Stimulated activated effector memory CD8-positive, alpha-beta T cell treated with anti-CD3 and anti-CD28 coated beads, Interleukin-12 subunit alpha, Interleukin-12 subunit beta, amount 100 ng/mL, for 72 hours (primary cell): ENCODE measurements around the gene KIF19.

Experiments
- ATAC-seq: fragments of 150-1000 bp; cut with Tn5 transposase; 2 replicates; pipeline ENCODE4 v1.10.0; 2021
- DNase-seq, 2 donors: peaks; one replicate each; pipeline ENCODE4 v3.0.0; 2021 to 2022; ENCODE audit warnings: low spot score in 2 of 2
- H3K27ac Mint-ChIP-seq: one replicate; pipeline ENCODE4 v1.8.0; 2022; ENCODE audit warnings: mild to moderate bottlenecking, mixed read lengths
- H3K36me3 Mint-ChIP-seq: one replicate; pipeline ENCODE4 v1.8.0; 2022; ENCODE audit warnings: mild to moderate bottlenecking, mixed read lengths
- H3K4me1 Mint-ChIP-seq: one replicate; pipeline ENCODE4 v1.8.0; 2022; ENCODE audit warnings: mixed read lengths
- H3K4me3 Mint-ChIP-seq: one replicate; pipeline ENCODE4 v1.8.0; 2022; ENCODE audit warnings: mild to moderate bottlenecking, mixed read lengths
- H3K9me3 Mint-ChIP-seq: one replicate; pipeline ENCODE4 v1.8.0; 2022; ENCODE audit warnings: mixed read lengths

KIF19 gene

GRCh38 chr17:74343526-74344284, 17.7 kb downstream of the KIF19 start:
- ATAC-seq, result no peak
- no peak overlapping the region for H3K27ac Mint-ChIP-seq
- DNase-seq, result no peak
- no peaks in the 10 kb centered on the region for H3K36me3 Mint-ChIP-seq
- no peaks in the 10 kb centered on the region for H3K4me1 Mint-ChIP-seq
- H3K9me3 Mint-ChIP-seq, result no peaks in the 10 kb centered on the region
- no peak overlapping the region for H3K4me3 Mint-ChIP-seq

- H3K36me3 Mint-ChIP-seq, result no peaks in the 10 kb centered on the region
- ATAC-seq (no peak), DNase-seq (no peak)
- H3K9me3 Mint-ChIP-seq, result no peaks in the 10 kb centered on the region
- peak overlapping the region; percentile 54 for H3K27ac Mint-ChIP-seq
- H3K4me3 Mint-ChIP-seq, result no peak overlapping the region
- H3K4me1 Mint-ChIP-seq, result no peaks in the 10 kb centered on the region
Observed at GRCh38 chr17:74344658-74345057, 18.6 kb downstream of the KIF19 start.

- H3K9me3 Mint-ChIP-seq, result no peaks in the 10 kb centered on the region
- DNase-seq, result no peak
- no peaks in the 10 kb centered on the region for H3K36me3 Mint-ChIP-seq
- no peak for ATAC-seq
- no peaks in the 10 kb centered on the region for H3K4me1 Mint-ChIP-seq
- peak overlapping the region; percentile 54 for H3K27ac Mint-ChIP-seq
- H3K4me3 Mint-ChIP-seq, result no peak overlapping the region
Observed at GRCh38 chr17:74345433-74346241, 19.6 kb downstream of the KIF19 start.

- Mint-ChIP-seq H3K27ac (no peak overlapping the region), H3K4me3 (no peak overlapping the region), H3K4me1 (no peaks in the 10 kb centered on the region), H3K9me3 (no peaks in the 10 kb centered on the region), H3K36me3 (no peaks in the 10 kb centered on the region)
- DNase-seq (no peak), ATAC-seq (no peak)
Observed at GRCh38 chr17:74347646-74348045, 21.6 kb downstream of the KIF19 start.

- H3K36me3 Mint-ChIP-seq, result no peaks in the 10 kb centered on the region
- ATAC-seq (no peak), DNase-seq (no peak)
- H3K27ac Mint-ChIP-seq, result no peak overlapping the region
- H3K4me3 Mint-ChIP-seq, result no peak overlapping the region
- no peaks in the 10 kb centered on the region for H3K9me3 Mint-ChIP-seq
- peaks cover 11% of the 10 kb centered on the region for H3K4me1 Mint-ChIP-seq
Observed at GRCh38 chr17:74349120-74349519, 23.1 kb downstream of the KIF19 start.

GRCh38 chr17:74350486-74350885, 24.5 kb downstream of the KIF19 start:
- Mint-ChIP-seq H3K27ac (no peak overlapping the region), H3K36me3 (no peaks in the 10 kb centered on the region), H3K9me3 (no peaks in the 10 kb centered on the region), H3K4me1 (peaks cover 19% of the 10 kb centered on the region), H3K4me3 (no peak overlapping the region)
- ATAC-seq, result no peak
- DNase-seq, result no peak

GRCh38 chr17:74351552-74352210, 25.7 kb downstream of the KIF19 start:
- DNase-seq (no peak), ATAC-seq (no peak)
- H3K27ac Mint-ChIP-seq, result no peak overlapping the region
- no peak overlapping the region for H3K4me3 Mint-ChIP-seq
- no peaks in the 10 kb centered on the region for H3K36me3 Mint-ChIP-seq
- H3K9me3 Mint-ChIP-seq, result no peaks in the 10 kb centered on the region
- H3K4me1 Mint-ChIP-seq, result peaks cover 19% of the 10 kb centered on the region

GRCh38 chr17:74353446-74354060, 27.5 kb downstream of the KIF19 start:
- ATAC-seq (no peak), DNase-seq (no peak)
- H3K36me3 Mint-ChIP-seq, result no peaks in the 10 kb centered on the region
- no peaks in the 10 kb centered on the region for H3K9me3 Mint-ChIP-seq
- H3K27ac Mint-ChIP-seq, result no peak overlapping the region
- no peak overlapping the region for H3K4me3 Mint-ChIP-seq
- peaks cover 19% of the 10 kb centered on the region for H3K4me1 Mint-ChIP-seq

GRCh38 chr17:74354123-74354522, 28.1 kb downstream of the KIF19 start:
- peak; percentile 56 to 81 for DNase-seq
- peak; percentile 85 for ATAC-seq
- Mint-ChIP-seq H3K27ac (no peak overlapping the region), H3K36me3 (no peaks in the 10 kb centered on the region), H3K4me3 (no peak overlapping the region), H3K4me1 (peaks cover 19% of the 10 kb centered on the region), H3K9me3 (no peaks in the 10 kb centered on the region)

- H3K4me3 Mint-ChIP-seq, result no peak overlapping the region
- no peaks in the 10 kb centered on the region for H3K36me3 Mint-ChIP-seq
- peaks cover 19% of the 10 kb centered on the region for H3K4me1 Mint-ChIP-seq
Observed at GRCh38 chr17:74354561-74354960, 28.5 kb downstream of the KIF19 start.

GRCh38 chr17:74355065-74355464, 29.0 kb downstream of the KIF19 start:
- Mint-ChIP-seq H3K9me3 (no peaks in the 10 kb centered on the region), H3K4me3 (no peak overlapping the region), H3K27ac (no peak overlapping the region), H3K4me1 (peaks cover 19% of the 10 kb centered on the region), H3K36me3 (no peaks in the 10 kb centered on the region)
- DNase-seq, result no peak
- ATAC-seq, result no peak

More at GRCh38 chr17:74354561-74354960, 28.5 kb downstream of the KIF19 start:
- Mint-ChIP-seq H3K9me3 (no peaks in the 10 kb centered on the region), H3K27ac (no peak overlapping the region)
- ATAC-seq, result peak; percentile 36
- no peak for DNase-seq

- Mint-ChIP-seq H3K9me3 (no peaks in the 10 kb centered on the region), H3K4me3 (peak overlapping the region; percentile 31), H3K4me1 (peaks cover 19% of the 10 kb centered on the region), H3K36me3 (no peaks in the 10 kb centered on the region), H3K27ac (no peak overlapping the region)
- peak; percentile 5 for ATAC-seq
- DNase-seq, result no peak
Observed at GRCh38 chr17:74356646-74357465, 30.8 kb downstream of the KIF19 start.

GRCh38 chr17:74357466-74357809, 31.4 kb downstream of the KIF19 start:
- peak overlapping the region; percentile 33 for H3K4me3 Mint-ChIP-seq
- H3K4me1 Mint-ChIP-seq, result peaks cover 19% of the 10 kb centered on the region
- H3K9me3 Mint-ChIP-seq, result no peaks in the 10 kb centered on the region
- no peak for ATAC-seq
- H3K27ac Mint-ChIP-seq, result no peak overlapping the region
- DNase-seq, result no peak
- H3K36me3 Mint-ChIP-seq, result no peaks in the 10 kb centered on the region

- peaks cover 12% of the 10 kb centered on the region for H3K4me1 Mint-ChIP-seq
- no peaks in the 10 kb centered on the region for H3K9me3 Mint-ChIP-seq
- no peak for ATAC-seq
- H3K4me3 Mint-ChIP-seq, result no peak overlapping the region
- DNase-seq, result no peak
- no peak overlapping the region for H3K27ac Mint-ChIP-seq
- H3K36me3 Mint-ChIP-seq, result no peaks in the 10 kb centered on the region
Observed at GRCh38 chr17:74358697-74359096, 32.7 kb downstream of the KIF19 start.

GRCh38 chr17:74359916-74360315, 33.9 kb downstream of the KIF19 start:
- Mint-ChIP-seq H3K27ac (no peak overlapping the region), H3K4me1 (no peaks in the 10 kb centered on the region), H3K4me3 (no peak overlapping the region), H3K9me3 (no peaks in the 10 kb centered on the region), H3K36me3 (no peaks in the 10 kb centered on the region)
- DNase-seq (no peak), ATAC-seq (no peak)
